MCF 10A (cell line): ENCODE results near the gene CD69. TPM values are rescaled to one million over a fixed set of nuclear protein-coding genes. Genes with fewer than 3 reads are reported as not detected.

Source experiments
- BruUV-seq: library from RNA; stranded (reverse); fragments of 400-500 nt; replicated peaks from 2 replicates; lab custom pipeline; 2021; lab: Mats Ljungman, UMichigan
- CTCF ChIA-PET: fragments of 300-600 bp; sonication (Branson Sonifier 250); formaldehyde crosslinking; extraction: SDS; loops from one replicate; lab custom pipeline; 2021; ENCODE audit warnings: antibody characterized with exemption, inconsistent platforms; lab: Yijun Ruan, JAX
- POLR2A ChIA-PET: fragments of 300-600, 350-650 bp; sonication (Branson Sonifier 250); formaldehyde crosslinking; extraction: SDS; loops from one replicate; lab custom pipeline; 2020; ENCODE audit warnings: antibody characterized with exemption, inconsistent platforms; lab: Yijun Ruan, JAX
- DNase-seq: peaks from one replicate; pipeline ENCODE4 v3.0.0-alpha.2; 2018; ENCODE audit not compliant: unreplicated experiment
- H3K27ac Mint-ChIP-seq: one replicate; pipeline ENCODE4 v1.8.0; 2022; ENCODE audit warnings: mild to moderate bottlenecking, low read depth, mixed read lengths; ENCODE audit not compliant: unreplicated experiment
- H3K27me3 Mint-ChIP-seq: one replicate; pipeline ENCODE4 v1.8.0; 2022; ENCODE audit warnings: mixed read lengths; ENCODE audit not compliant: insufficient read depth, unreplicated experiment
- H3K36me3 Mint-ChIP-seq: one replicate; pipeline ENCODE4 v1.8.0; 2022; ENCODE audit warnings: mild to moderate bottlenecking, moderate library complexity, mixed read lengths; ENCODE audit not compliant: insufficient read depth, unreplicated experiment
- H3K4me1 Mint-ChIP-seq: one replicate; pipeline ENCODE4 v1.8.0; 2022; ENCODE audit warnings: mixed read lengths; ENCODE audit not compliant: insufficient read depth, unreplicated experiment
- H3K4me3 Mint-ChIP-seq: one replicate; pipeline ENCODE4 v1.8.0; 2022; ENCODE audit warnings: mild to moderate bottlenecking, moderate library complexity, mixed read lengths; ENCODE audit not compliant: unreplicated experiment
- H3K9me3 Mint-ChIP-seq: one replicate; pipeline ENCODE4 v1.8.0; 2022; ENCODE audit warnings: mixed read lengths; ENCODE audit not compliant: unreplicated experiment
- CTCF ChIP-seq: fragments of 200-600 bp; IDR thresholded peaks from one replicate; pipeline ENCODE4 v1.8.0; 2022; ENCODE audit warnings: antibody characterized with exemption, mild to moderate bottlenecking; ENCODE audit not compliant: unreplicated experiment
- intact Hi-C: fragments of 100-400 bp; cut with micrococcal nuclease; formaldehyde crosslinking; loops from 2 replicates; pipeline ENCODE4 v1.14.1; 2022
- total RNA-seq: library from RNA; stranded (reverse); gene quantifications from 2 replicates; pipeline ENCODE4 v1.2.3, GENCODE V29; 2022

The CD69 gene
- total RNA-seq, 1 experiment from 2014 or later: not detected

- no peak for DNase-seq
- no peak overlapping the region for H3K27ac Mint-ChIP-seq
- H3K36me3 Mint-ChIP-seq: no peaks in the 10 kb centered on the region
- no TSS peak for BruUV-seq
- no peak overlapping the region for H3K4me3 Mint-ChIP-seq
- intact Hi-C loops: loop anchor here (10.0 kb wide), 1 partner anchor 252 kb away; no protein-coding TSS in a partner anchor
- H3K27me3 Mint-ChIP-seq: peaks cover 39% of the 10 kb centered on the region
- ChIA-PET POLR2A (no interaction called here), CTCF (interaction anchor here (0.6 to 6.5 kb wide), 19 partner anchors 8 to 426 kb away, joined by 3 to 76 read pairs (median 8); partner anchors contain the start of genes CD69 and CLEC12B)
- H3K4me1 Mint-ChIP-seq: no peaks in the 10 kb centered on the region
- H3K9me3 Mint-ChIP-seq: no peaks in the 10 kb centered on the region
- no peak for TF ChIP-seq CTCF
These were observed 8.4 kb downstream of the CD69 start for GRCh38 chr12:9752145-9752933.

- ChIA-PET CTCF (interaction anchor here (0.6 to 6.5 kb wide), 72 partner anchors 9 to 1280 kb away, joined by 3 to 76 read pairs (median 5); partner anchors contain the start of genes CD69, CLEC12B, CLEC2A and CLEC2B), POLR2A (interaction anchor here (0.5 to 1.1 kb wide), 5 partner anchors 9 to 748 kb away, joined by 3 to 4 read pairs (median 3); no protein-coding TSS in a partner anchor)
- peaks cover 35% of the 10 kb centered on the region for H3K27me3 Mint-ChIP-seq
- TF ChIP-seq CTCF: no peak
- DNase-seq: peak; percentile 23
- H3K4me1 Mint-ChIP-seq: no peaks in the 10 kb centered on the region
- no peak overlapping the region for H3K27ac Mint-ChIP-seq
- intact Hi-C loops: loop anchor here (10.0 kb wide), 1 partner anchor 253 kb away; no protein-coding TSS in a partner anchor
- H3K9me3 Mint-ChIP-seq: no peaks in the 10 kb centered on the region
- H3K4me3 Mint-ChIP-seq: no peak overlapping the region
- no TSS peak for BruUV-seq
- no peaks in the 10 kb centered on the region for H3K36me3 Mint-ChIP-seq
These were observed 9.2 kb downstream of the CD69 start for GRCh38 chr12:9751204-9752144.

GRCh38 chr12:9750276-9751203 lies 10.2 kb downstream of the CD69 start:
- Mint-ChIP-seq H3K27ac (no peak overlapping the region), H3K36me3 (no peaks in the 10 kb centered on the region), H3K27me3 (peaks cover 32% of the 10 kb centered on the region), H3K9me3 (no peaks in the 10 kb centered on the region), H3K4me1 (no peaks in the 10 kb centered on the region), H3K4me3 (no peak overlapping the region)
- CTCF ChIA-PET: interaction anchor here (0.6 to 6.5 kb wide), 97 partner anchors 8 to 838 kb away, joined by 3 to 76 read pairs (median 4); partner anchors contain the start of genes CD69, CLEC12B, CLEC2A and CLEC2B
- POLR2A ChIA-PET: interaction anchor here (0.6 to 1.1 kb wide), 7 partner anchors 8 to 749 kb away, joined by 3 to 4 read pairs (median 3); no protein-coding TSS in a partner anchor
- intact Hi-C loops: loop anchor here (1.0 to 10.0 kb wide), 2 partner anchors 175 to 254 kb away; no protein-coding TSS in a partner anchor
- peak; percentile 70 for DNase-seq
- TF ChIP-seq CTCF: peak; percentile 71
- BruUV-seq: no TSS peak
